Endodermal cell (in vitro differentiated cells): Measurements from ENCODE around the gene HBS1L. TPM values are rescaled to one million over a fixed set of nuclear protein-coding genes. Genes with fewer than 3 reads are reported as not detected.

Source experiments
- DNase-seq: peaks from one replicate; pipeline ENCODE4 v3.0.0-alpha.2; 2017
- H3K27ac ChIP-seq: 2 replicates; pipeline ENCODE4 v1.5.1; 2013; ENCODE audit warnings: mild to moderate bottlenecking, low read depth, low read length, moderate library complexity
- H3K27me3 ChIP-seq: 2 replicates; pipeline ENCODE4 v1.6.1; 2013; ENCODE audit warnings: mild to moderate bottlenecking, low read length, moderate library complexity; ENCODE audit not compliant: insufficient read depth, control insufficient read depth, poor library complexity, severe bottlenecking
- H3K36me3 ChIP-seq: 2 replicates; pipeline ENCODE4 v1.7.0; 2013; ENCODE audit warnings: mild to moderate bottlenecking, low read length, moderate library complexity; ENCODE audit not compliant: control insufficient read depth, insufficient read depth
- H3K4me1 ChIP-seq: one replicate; pipeline ENCODE4 v1.7.0; 2013; ENCODE audit warnings: low read length; ENCODE audit not compliant: control insufficient read depth, insufficient read depth
- H3K4me3 ChIP-seq: 2 replicates; pipeline ENCODE4 v1.5.1; 2013; ENCODE audit warnings: mild to moderate bottlenecking, low read length, moderate library complexity
- H3K9ac ChIP-seq: 2 replicates; pipeline ENCODE4 v1.6.1; 2013; ENCODE audit warnings: mild to moderate bottlenecking, low read length, moderate library complexity; ENCODE audit not compliant: poor library complexity, severe bottlenecking; ENCODE audit errors: extremely low read depth
- H3K9me3 ChIP-seq: 2 replicates; pipeline ENCODE4 v1.6.1; 2013; ENCODE audit warnings: mild to moderate bottlenecking, low read length, moderate library complexity; ENCODE audit not compliant: control insufficient read depth
- H3K27ac Mint-ChIP-seq: 2 replicates; pipeline ENCODE4 v1.8.0; 2020; ENCODE audit warnings: mixed read lengths
- H3K27me3 Mint-ChIP-seq: 2 replicates; pipeline ENCODE4 v1.8.0; 2021; ENCODE audit warnings: mild to moderate bottlenecking, mixed read lengths; ENCODE audit not compliant: insufficient read depth
- H3K36me3 Mint-ChIP-seq: 2 replicates; pipeline ENCODE4 v1.8.0; 2020; ENCODE audit warnings: low read depth, mixed read lengths
- H3K4me1 Mint-ChIP-seq: 2 replicates; pipeline ENCODE4 v1.8.0; 2020; ENCODE audit warnings: mixed read lengths
- H3K4me3 Mint-ChIP-seq: 2 replicates; pipeline ENCODE4 v1.8.0; 2020; ENCODE audit warnings: mild to moderate bottlenecking, moderate library complexity, mixed read lengths
- H3K9me3 Mint-ChIP-seq: 2 replicates; pipeline ENCODE4 v1.8.0; 2020; ENCODE audit warnings: mild to moderate bottlenecking, mixed read lengths
- WGBS, 2 experiments: methylation state at CpG; one replicate each; pipeline versions ENCODE4 v1.1.5 to v1.1.7; 2013; ENCODE audit warnings: missing lambda C conversion rate in 2 of 2, mixed read lengths in 1 of 2; ENCODE audit not compliant: insufficient coverage in 1 of 2, insufficient read length in 1 of 2; 5-methylcytosine and 5-hydroxymethylcytosine counted together
- microRNA-seq: library from miRNA; unstranded; fragments of <30 nt; microRNA quantifications from one replicate; pipeline ENCODE4 v1.2.0, GENCODE V29; 2020; ENCODE audit warnings: borderline microRNAs expressed
- total RNA-seq, 2 donors: library from RNA; stranded (reverse); fragmentation: NEBNext Ultra II Directional in 1 of 2; extraction: Animal tissue kit (Norgen Biotek cat#: 25700) in 1 of 2; gene quantifications; 2 replicates in 1 of 2; 3 replicates in 1 of 2; pipeline ENCODE4 v1.2.1, GENCODE V29; 2021
- TF ChIP-seq, protein P1 (sequence below): fragments of 200-600 bp; sonication (generic); conservative IDR thresholded peaks from 2 replicates; pipeline ENCODE4 v1.5.0; 2021; ENCODE audit warnings: antibody characterized with exemption, mild to moderate bottlenecking

Gene HBS1L
- total RNA-seq, 2 donors from 2014 or later = 106 to 122 TPM

GRCh38 chr6:134911547-134911946 is 143.1 kb downstream of the HBS1L start:
- Mint-ChIP-seq H3K9me3 (no peaks in the 10 kb centered on the region), H3K27me3 (no peaks in the 10 kb centered on the region), H3K4me1 (no peaks in the 10 kb centered on the region), H3K36me3 (no peaks in the 10 kb centered on the region), H3K4me3 (no peak overlapping the region), H3K27ac (no peak overlapping the region)
- whole genome bisulfite sequencing, 2 experiments = 89% methylated on average over 1 of the region's 1 CpG; no CpG with 5 or more reads in 1 of the 2 experiments
- Histone ChIP-seq H3K27me3 (no peaks in the 10 kb centered on the region), H3K36me3 (no peaks in the 10 kb centered on the region), H3K27ac (no peak overlapping the region), H3K9ac (no peak overlapping the region), H3K4me3 (no peak overlapping the region), H3K9me3 (no peaks in the 10 kb centered on the region), H3K4me1 (no peaks in the 10 kb centered on the region)
- TF ChIP-seq, protein P1, sequence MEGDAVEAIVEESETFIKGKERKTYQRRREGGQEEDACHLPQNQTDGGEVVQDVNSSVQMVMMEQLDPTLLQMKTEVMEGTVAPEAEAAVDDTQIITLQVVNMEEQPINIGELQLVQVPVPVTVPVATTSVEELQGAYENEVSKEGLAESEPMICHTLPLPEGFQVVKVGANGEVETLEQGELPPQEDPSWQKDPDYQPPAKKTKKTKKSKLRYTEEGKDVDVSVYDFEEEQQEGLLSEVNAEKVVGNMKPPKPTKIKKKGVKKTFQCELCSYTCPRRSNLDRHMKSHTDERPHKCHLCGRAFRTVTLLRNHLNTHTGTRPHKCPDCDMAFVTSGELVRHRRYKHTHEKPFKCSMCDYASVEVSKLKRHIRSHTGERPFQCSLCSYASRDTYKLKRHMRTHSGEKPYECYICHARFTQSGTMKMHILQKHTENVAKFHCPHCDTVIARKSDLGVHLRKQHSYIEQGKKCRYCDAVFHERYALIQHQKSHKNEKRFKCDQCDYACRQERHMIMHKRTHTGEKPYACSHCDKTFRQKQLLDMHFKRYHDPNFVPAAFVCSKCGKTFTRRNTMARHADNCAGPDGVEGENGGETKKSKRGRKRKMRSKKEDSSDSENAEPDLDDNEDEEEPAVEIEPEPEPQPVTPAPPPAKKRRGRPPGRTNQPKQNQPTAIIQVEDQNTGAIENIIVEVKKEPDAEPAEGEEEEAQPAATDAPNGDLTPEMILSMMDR = no peak
- DNase-seq = no peak

DNA sequence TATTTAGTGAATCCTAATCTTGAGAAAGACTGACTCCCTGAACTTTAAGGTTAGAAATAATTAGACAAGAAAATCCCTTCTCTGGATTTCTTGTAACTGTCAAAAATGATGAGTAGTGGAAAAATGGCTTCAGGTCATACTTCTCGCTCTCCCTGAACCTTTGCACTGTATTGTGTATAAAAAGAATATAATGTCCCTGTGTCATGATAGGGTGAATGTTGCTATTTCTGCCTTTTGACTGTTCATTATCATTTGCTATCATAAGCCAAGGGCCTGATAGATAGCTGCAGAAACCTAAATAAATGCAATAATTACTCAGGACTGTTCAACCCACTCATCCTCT is 144.1 kb downstream of the HBS1L start:
- no peaks in the 10 kb centered on the region for H3K27me3 Mint-ChIP-seq

More for the DNA sequence above, 144.1 kb downstream of the HBS1L start:
- TF ChIP-seq, protein P1 = no peak
- Histone ChIP-seq H3K4me1 (no peaks in the 10 kb centered on the region), H3K27ac (no peak overlapping the region), H3K27me3 (no peaks in the 10 kb centered on the region), H3K9ac (no peak overlapping the region), H3K9me3 (no peaks in the 10 kb centered on the region), H3K4me3 (no peak overlapping the region), H3K36me3 (no peaks in the 10 kb centered on the region)
- no peak for DNase-seq
- Mint-ChIP-seq H3K4me3 (no peak overlapping the region), H3K36me3 (no peaks in the 10 kb centered on the region), H3K9me3 (no peaks in the 10 kb centered on the region), H3K27ac (no peak overlapping the region), H3K4me1 (no peaks in the 10 kb centered on the region)
- 95 to 100% methylated on average over 1 of the region's 1 CpG for WGBS, 2 experiments

Small RNA genes within 50 kb of the gene (microRNA-seq; reads per million reads assigned to microRNA genes)
- gene MIR3662 = not detected

Other genes with a start within 250 kb of the HBS1L start
- not detected for gene ALDH8A1, start 104.7 kb downstream of the HBS1L start, total RNA-seq
- 1 to 10 TPM; 5.3 to 5.4 TPM for gene MYB, start 126.5 kb upstream of the HBS1L start, total RNA-seq